Omental fat pad (tissue), 4 donors: ENCODE results near the gene ZNF575. TPM values are rescaled to one million over a fixed set of nuclear protein-coding genes. Genes with fewer than 3 reads are reported as not detected.
A peak's percentile ranks its signal among the peaks of the same experiment; 100 is the strongest.

Experiments
- ATAC-seq: fragments of 150-250 bp; one replicate; pipeline ENCODE4 v1.9.1; 2016; ENCODE audit warnings: mild to moderate bottlenecking, moderate library complexity; ENCODE audit not compliant: low FRiP score
- DNase-seq: peaks from one replicate; pipeline ENCODE4 v3.0.0-alpha.2; 2019; ENCODE audit warnings: low spot score
- CTCF ChIP-seq, 3 donors: fragments of 450-650 bp; IDR thresholded peaks; one replicate each; pipeline ENCODE4 v1.5.1; 2016 to 2017; ENCODE audit warnings: antibody characterized with exemption in 3 of 3, mild to moderate bottlenecking in 3 of 3, moderate library complexity in 2 of 3
- total RNA-seq, 4 donors: library from RNA; depleted of rRNA; stranded (reverse); fragments of >200 nt; gene quantifications; one replicate each; pipeline ENCODE4 v1.1.0, GENCODE V29; 2016

Gene ZNF575
- total RNA-seq, result under 1 TPM in 1 of 4 donors, not detected in 3; 0.47 TPM

DNA sequence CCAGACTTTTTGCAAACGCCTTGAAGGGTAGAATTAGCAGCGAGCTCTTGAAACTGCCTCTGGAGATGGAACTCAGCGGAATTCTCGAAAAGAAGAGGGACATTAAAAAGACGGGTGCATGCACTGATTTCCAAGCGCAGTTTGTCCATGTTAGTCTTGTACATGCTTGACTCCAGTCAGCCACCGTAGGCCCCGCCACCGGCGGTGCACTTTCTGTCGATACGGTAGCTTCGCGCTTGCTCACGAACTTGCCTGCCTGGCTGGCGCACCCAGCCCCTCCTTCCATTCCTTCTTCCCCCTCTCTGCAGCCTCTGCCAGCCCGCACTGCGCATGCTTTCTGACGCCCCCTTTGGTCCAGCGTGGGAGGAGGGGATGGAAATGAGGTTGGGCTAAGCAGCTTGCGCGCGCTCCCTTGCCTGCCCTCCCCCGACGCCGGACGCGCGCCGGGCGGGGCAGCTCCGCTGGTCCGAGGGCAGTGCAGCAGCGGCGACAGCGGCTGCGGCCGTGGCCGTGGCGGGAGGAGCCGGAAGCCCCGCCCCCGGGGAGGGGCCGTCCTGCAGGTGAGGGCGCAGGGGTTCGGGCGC is at the start of gene ZNF575:
Gene ZNF575, plus strand, starts transcription at position 227 of the 584 bp plus-strand sequence. CDS start 1,235 bp downstream, outside the sequence.
- ATAC-seq, result peak; percentile 50
- DNase-seq, result peak; percentile 38
- TF ChIP-seq CTCF (IDR thresholded peaks at IDR 0.05), result no peak

DNA sequence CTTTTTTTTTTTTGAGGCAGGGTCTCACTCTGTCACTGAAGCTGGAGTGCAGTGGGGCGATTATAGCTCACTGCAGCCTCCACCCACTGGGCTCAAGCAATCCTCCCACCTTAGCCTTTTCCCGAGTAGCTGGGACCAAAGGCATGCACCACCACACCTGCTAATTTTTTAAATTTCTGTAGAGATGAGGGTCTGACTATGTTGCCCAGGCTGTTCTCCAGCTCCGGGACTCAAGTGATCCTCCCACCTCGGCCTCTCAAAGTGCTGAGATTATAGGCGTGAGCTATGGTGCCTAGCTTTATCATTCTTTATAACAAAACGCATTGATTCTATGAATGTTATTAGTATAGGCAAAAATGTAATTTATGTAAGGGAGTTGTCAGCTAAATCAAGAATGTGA is 49.7 kb upstream of the ZNF575 start:
- no peak for DNase-seq
- TF ChIP-seq CTCF (IDR thresholded peaks at IDR 0.05), result no peak
- no peak for ATAC-seq

GRCh38 chr19:43485951-43486350 is 47.0 kb upstream of the ZNF575 start:
- no peak for ATAC-seq
- TF ChIP-seq CTCF (IDR thresholded peaks at IDR 0.05), result no peak
- DNase-seq, result no peak

DNA sequence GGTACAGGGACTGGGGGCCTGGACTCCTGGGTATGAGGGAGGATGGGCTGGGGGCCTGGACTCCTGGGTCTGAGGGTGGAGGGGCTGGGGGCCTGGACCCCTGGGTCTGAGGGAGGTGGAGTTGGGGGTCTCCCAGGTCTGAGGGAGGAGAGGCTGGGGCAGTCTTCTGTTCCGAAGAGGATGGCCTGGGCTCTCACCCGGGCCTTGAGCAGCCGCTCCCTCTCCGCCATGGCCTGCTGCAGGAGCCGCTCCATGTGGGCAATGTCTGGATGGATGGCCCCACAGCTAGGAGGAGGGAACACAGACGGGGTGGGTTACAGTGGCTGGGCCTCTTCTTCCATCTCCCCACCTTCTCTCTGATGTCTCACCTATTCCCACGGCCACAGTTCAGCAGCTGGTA is 46.6 kb upstream of the ZNF575 start:
- no peak for ATAC-seq
- TF ChIP-seq CTCF (IDR thresholded peaks at IDR 0.05), result no peak
- DNase-seq, result no peak

GRCh38 chr19:43488179-43488578 is 44.8 kb upstream of the ZNF575 start:
- DNase-seq (no peak), ATAC-seq (no peak)
- no peak for TF ChIP-seq CTCF (IDR thresholded peaks at IDR 0.05)

DNA sequence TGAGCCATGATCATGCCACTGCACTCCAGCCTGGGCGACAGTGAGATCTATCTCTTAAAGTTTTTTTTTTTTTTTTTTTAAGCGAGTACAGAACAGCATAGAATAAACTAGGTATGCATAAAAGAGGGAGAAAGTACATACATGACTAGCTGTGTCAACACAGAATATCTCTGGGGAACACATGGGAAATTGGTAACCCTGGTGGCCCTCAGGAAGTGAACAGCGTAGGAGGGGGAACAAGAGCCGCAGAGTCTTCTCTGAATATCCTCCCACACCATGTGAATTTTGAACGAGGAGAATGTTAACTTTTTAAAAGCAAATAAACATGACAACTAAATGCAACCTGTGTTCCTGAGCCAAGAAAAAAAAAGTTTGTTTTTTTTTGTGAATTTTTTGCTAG is 43.7 kb upstream of the ZNF575 start:
- ATAC-seq (no peak), DNase-seq (no peak)
- no peak for TF ChIP-seq CTCF (IDR thresholded peaks at IDR 0.05)

GRCh38 chr19:43489979-43490599 is 42.9 kb upstream of the ZNF575 start:
- TF ChIP-seq CTCF (IDR thresholded peaks at IDR 0.05), result no peak
- ATAC-seq (no peak), DNase-seq (no peak)
